ENCODE results near the gene ADGRL3. TPM values are rescaled to one million over a fixed set of nuclear protein-coding genes. Genes with fewer than 3 reads are reported as not detected.
"Not testable (repeated sequence)": the region's sequence is repeated elsewhere in the genome, so short reads cannot be mapped to it uniquely, and the experiment has no call there.

Gene ADGRL3
- total RNA-seq, 2 donors from 2014 or later = not detected

- DNase-seq (no peak), ATAC-seq (replicated peaks in 1 of 2) (no peak)
- H3K4me3 Mint-ChIP-seq = no peak overlapping the region
- H3K27me3 Mint-ChIP-seq (ENCODE audit: low read depth) = no peaks in the 10 kb centered on the region
- H3K27ac Mint-ChIP-seq = no peak overlapping the region
- no peaks in the 10 kb centered on the region for H3K4me1 Mint-ChIP-seq (ENCODE audit: low read depth)
- peaks cover 0 to 3% of the 10 kb centered on the region in 2 donors for H3K36me3 Mint-ChIP-seq (ENCODE audit: insufficient read depth in 2 of 2)
- peaks cover 2 to 3% of the 10 kb centered on the region in 2 donors for H3K9me3 Mint-ChIP-seq
Measured at GRCh38 chr4:61851126-61851525, 651.0 kb downstream of the ADGRL3 start.

GRCh38 chr4:61852105-61852504 is 652.0 kb downstream of the ADGRL3 start:
- H3K27ac Mint-ChIP-seq; DNase-seq; H3K4me1 Mint-ChIP-seq (ENCODE audit: low read depth); H3K27me3 Mint-ChIP-seq (ENCODE audit: low read depth); ATAC-seq (replicated peaks in 1 of 2); H3K4me3 Mint-ChIP-seq; H3K36me3 Mint-ChIP-seq (ENCODE audit: insufficient read depth in 2 of 2); H3K9me3 Mint-ChIP-seq: not testable (repeated sequence)

GRCh38 chr4:61853041-61853440 is 652.9 kb downstream of the ADGRL3 start:
- DNase-seq (no peak), ATAC-seq (replicated peaks in 1 of 2) (no peak)
- Mint-ChIP-seq H3K27me3 (ENCODE audit: low read depth) (no peaks in the 10 kb centered on the region), H3K27ac (no peak overlapping the region), H3K4me1 (ENCODE audit: low read depth) (no peaks in the 10 kb centered on the region), H3K9me3 (peaks cover 4 to 5% of the 10 kb centered on the region in 2 donors), H3K4me3 (no peak overlapping the region), H3K36me3 (ENCODE audit: insufficient read depth in 2 of 2) (peaks cover 0 to 3% of the 10 kb centered on the region in 2 donors)

GRCh38 chr4:61860376-61860775 is 660.2 kb downstream of the ADGRL3 start:
- ATAC-seq (replicated peaks in 1 of 2) (no peak), DNase-seq (no peak)
- no peaks in the 10 kb centered on the region for H3K27me3 Mint-ChIP-seq (ENCODE audit: low read depth)
- H3K4me3 Mint-ChIP-seq = no peak overlapping the region
- no peak overlapping the region for H3K27ac Mint-ChIP-seq
- no peaks in the 10 kb centered on the region for H3K36me3 Mint-ChIP-seq (ENCODE audit: insufficient read depth in 2 of 2)
- peaks cover 5 to 7% of the 10 kb centered on the region in 2 donors for H3K9me3 Mint-ChIP-seq
- no peaks in the 10 kb centered on the region for H3K4me1 Mint-ChIP-seq (ENCODE audit: low read depth)

GRCh38 chr4:61864286-61864685 is 664.2 kb downstream of the ADGRL3 start:
- no peaks in the 10 kb centered on the region for H3K4me1 Mint-ChIP-seq (ENCODE audit: low read depth)
- ATAC-seq (replicated peaks in 1 of 2) (no peak), DNase-seq (no peak)

GRCh38 chr4:61866378-61867030 is 666.4 kb downstream of the ADGRL3 start:
- no peak for ATAC-seq (replicated peaks in 1 of 2)
- H3K36me3 Mint-ChIP-seq (ENCODE audit: insufficient read depth in 2 of 2) = no peaks in the 10 kb centered on the region
- no peak overlapping the region for H3K4me3 Mint-ChIP-seq
- H3K27ac Mint-ChIP-seq = no peak overlapping the region
- peaks cover 0 to 8% of the 10 kb centered on the region in 2 donors for H3K9me3 Mint-ChIP-seq
- H3K27me3 Mint-ChIP-seq (ENCODE audit: low read depth) = no peaks in the 10 kb centered on the region
- DNase-seq = no peak
- no peaks in the 10 kb centered on the region for H3K4me1 Mint-ChIP-seq (ENCODE audit: low read depth)

More at GRCh38 chr4:61864286-61864685, 664.2 kb downstream of the ADGRL3 start:
- Mint-ChIP-seq H3K27me3 (ENCODE audit: low read depth) (no peaks in the 10 kb centered on the region), H3K9me3 (peaks cover 2 to 8% of the 10 kb centered on the region in 2 donors), H3K4me3 (no peak overlapping the region), H3K27ac (no peak overlapping the region), H3K36me3 (ENCODE audit: insufficient read depth in 2 of 2) (no peaks in the 10 kb centered on the region)

GRCh38 chr4:61872983-61873382 is 672.9 kb downstream of the ADGRL3 start:
- Mint-ChIP-seq H3K27ac (no peak overlapping the region), H3K4me1 (ENCODE audit: low read depth) (no peaks in the 10 kb centered on the region), H3K27me3 (ENCODE audit: low read depth) (no peaks in the 10 kb centered on the region), H3K4me3 (no peak overlapping the region), H3K9me3 (peaks cover 7 to 14% of the 10 kb centered on the region in 2 donors), H3K36me3 (ENCODE audit: insufficient read depth in 2 of 2) (no peaks in the 10 kb centered on the region)
- no peak for ATAC-seq (replicated peaks in 1 of 2)
- no peak for DNase-seq

- ATAC-seq (replicated peaks in 1 of 2) (no peak), DNase-seq (no peak)
- no peaks in the 10 kb centered on the region for H3K36me3 Mint-ChIP-seq (ENCODE audit: insufficient read depth in 2 of 2)
- peaks cover 9% of the 10 kb centered on the region in 2 donors for H3K9me3 Mint-ChIP-seq
- H3K4me3 Mint-ChIP-seq = no peak overlapping the region
- no peak overlapping the region for H3K27ac Mint-ChIP-seq
- H3K27me3 Mint-ChIP-seq (ENCODE audit: low read depth) = no peaks in the 10 kb centered on the region
- no peaks in the 10 kb centered on the region for H3K4me1 Mint-ChIP-seq (ENCODE audit: low read depth)
Measured at GRCh38 chr4:61877266-61877665, 677.1 kb downstream of the ADGRL3 start.

GRCh38 chr4:61877893-61878292 is 677.8 kb downstream of the ADGRL3 start:
- no peaks in the 10 kb centered on the region for H3K27me3 Mint-ChIP-seq (ENCODE audit: low read depth)
- peaks cover 9 to 13% of the 10 kb centered on the region in 2 donors for H3K9me3 Mint-ChIP-seq
- DNase-seq (no peak), ATAC-seq (replicated peaks in 1 of 2) (peak in 1 of 2 donors; percentile 23)
- no peaks in the 10 kb centered on the region for H3K36me3 Mint-ChIP-seq (ENCODE audit: insufficient read depth in 2 of 2)
- no peak overlapping the region for H3K4me3 Mint-ChIP-seq
- no peaks in the 10 kb centered on the region for H3K4me1 Mint-ChIP-seq (ENCODE audit: low read depth)
- H3K27ac Mint-ChIP-seq = no peak overlapping the region

GRCh38 chr4:61882381-61882780 is 682.3 kb downstream of the ADGRL3 start:
- H3K4me1 Mint-ChIP-seq (ENCODE audit: low read depth) = no peaks in the 10 kb centered on the region
- no peak overlapping the region for H3K27ac Mint-ChIP-seq
- H3K36me3 Mint-ChIP-seq (ENCODE audit: insufficient read depth in 2 of 2) = no peaks in the 10 kb centered on the region
- no peak for ATAC-seq (replicated peaks in 1 of 2)
- peaks cover 4 to 8% of the 10 kb centered on the region in 2 donors for H3K9me3 Mint-ChIP-seq
- no peak overlapping the region for H3K4me3 Mint-ChIP-seq
- H3K27me3 Mint-ChIP-seq (ENCODE audit: low read depth) = no peaks in the 10 kb centered on the region
- DNase-seq = no peak

- H3K4me1 Mint-ChIP-seq (ENCODE audit: low read depth) = no peaks in the 10 kb centered on the region
- no peak for ATAC-seq (replicated peaks in 1 of 2)
- H3K27me3 Mint-ChIP-seq (ENCODE audit: low read depth) = no peaks in the 10 kb centered on the region
- DNase-seq = no peak
- H3K27ac Mint-ChIP-seq = no peak overlapping the region
- peaks cover 2 to 5% of the 10 kb centered on the region in 2 donors for H3K9me3 Mint-ChIP-seq
- no peak overlapping the region for H3K4me3 Mint-ChIP-seq
- H3K36me3 Mint-ChIP-seq (ENCODE audit: insufficient read depth in 2 of 2) = no peaks in the 10 kb centered on the region
Measured at GRCh38 chr4:61886131-61886530, 686.0 kb downstream of the ADGRL3 start.

- peaks cover 0 to 3% of the 10 kb centered on the region in 2 donors for H3K9me3 Mint-ChIP-seq
- no peak for DNase-seq
- no peaks in the 10 kb centered on the region for H3K36me3 Mint-ChIP-seq (ENCODE audit: insufficient read depth in 2 of 2)
- no peak overlapping the region for H3K4me3 Mint-ChIP-seq
- no peaks in the 10 kb centered on the region for H3K4me1 Mint-ChIP-seq (ENCODE audit: low read depth)
- H3K27ac Mint-ChIP-seq = no peak overlapping the region
- no peaks in the 10 kb centered on the region for H3K27me3 Mint-ChIP-seq (ENCODE audit: low read depth)
- ATAC-seq (replicated peaks in 1 of 2) = no peak
Measured at GRCh38 chr4:61889117-61889516, 689.0 kb downstream of the ADGRL3 start.

GRCh38 chr4:61890321-61890720 is 690.2 kb downstream of the ADGRL3 start:
- no peak for ATAC-seq (replicated peaks in 1 of 2)
- H3K9me3 Mint-ChIP-seq = peaks cover 2 to 3% of the 10 kb centered on the region in 2 donors
- DNase-seq = no peak
- no peaks in the 10 kb centered on the region for H3K27me3 Mint-ChIP-seq (ENCODE audit: low read depth)
- no peaks in the 10 kb centered on the region for H3K36me3 Mint-ChIP-seq (ENCODE audit: insufficient read depth in 2 of 2)
- H3K4me3 Mint-ChIP-seq = no peak overlapping the region
- H3K27ac Mint-ChIP-seq = no peak overlapping the region
- H3K4me1 Mint-ChIP-seq (ENCODE audit: low read depth) = no peaks in the 10 kb centered on the region

GRCh38 chr4:61891953-61892352 is 691.8 kb downstream of the ADGRL3 start:
- ATAC-seq (replicated peaks in 1 of 2) (no peak), DNase-seq (no peak)
- H3K4me3 Mint-ChIP-seq = no peak overlapping the region
- H3K36me3 Mint-ChIP-seq (ENCODE audit: insufficient read depth in 2 of 2) = no peaks in the 10 kb centered on the region
- H3K27ac Mint-ChIP-seq = no peak overlapping the region
- H3K9me3 Mint-ChIP-seq = peaks cover 2 to 3% of the 10 kb centered on the region in 2 donors
- no peaks in the 10 kb centered on the region for H3K4me1 Mint-ChIP-seq (ENCODE audit: low read depth)
- H3K27me3 Mint-ChIP-seq (ENCODE audit: low read depth) = no peaks in the 10 kb centered on the region
